Measurements from ENCODE around the gene LRFN5.
"Not testable (repeated sequence)": the region's sequence is repeated elsewhere in the genome, so short reads cannot be mapped to it uniquely, and the experiment has no call there.

GRCh38 chr14:41599805-41600385, 6.8 kb upstream of the LRFN5 start:
- TF ChIP-seq CTCF, POLR2A (IDR thresholded peaks at IDR 0.05): not testable (repeated sequence)
